Spleen (tissue), 7 donors: ENCODE data around the gene ATG16L1.

ENCODE experiments used
- POLR2A ChIP-seq, 3 donors: fragments of 450-650 bp; IDR thresholded peaks; one replicate each; pipeline ENCODE4 v1.5.1; 2017; ENCODE audit warnings: antibody characterized with exemption in 3 of 3, mild to moderate bottlenecking in 1 of 3
- POLR2AphosphoS5 ChIP-seq, 3 donors: sonication (generic); formaldehyde crosslinking; IDR thresholded peaks; one replicate each; pipeline ENCODE4 v1.5.1; 2017; ENCODE audit warnings: antibody characterized with exemption in 3 of 3
- TF ChIP-seq, protein P1 (sequence below), 11 experiments: fragments of 200-600 bp in 7 of 11; fragments of 450-650 bp in 4 of 11; sonication (generic) in 4 of 11; IDR thresholded peaks in 8 of 11; conservative IDR thresholded peaks in 3 of 11; 1 replicate in 7 of 11; 2 replicates in 4 of 11; pipeline versions ENCODE4 v1.4.0 to v1.8.0; 2016 to 2021; ENCODE audit warnings: antibody characterized with exemption in 11 of 11, inconsistent platforms in 4 of 11, mild to moderate bottlenecking in 1 of 11
- donor health status: DM: no; HTN: no; CAD: no; lungs with moderate emphysema.
- donor health status: DM: no; HTN: no; CAD: no.
- donor health status: DM: no; HTN: no; CAD: no.

DNA sequence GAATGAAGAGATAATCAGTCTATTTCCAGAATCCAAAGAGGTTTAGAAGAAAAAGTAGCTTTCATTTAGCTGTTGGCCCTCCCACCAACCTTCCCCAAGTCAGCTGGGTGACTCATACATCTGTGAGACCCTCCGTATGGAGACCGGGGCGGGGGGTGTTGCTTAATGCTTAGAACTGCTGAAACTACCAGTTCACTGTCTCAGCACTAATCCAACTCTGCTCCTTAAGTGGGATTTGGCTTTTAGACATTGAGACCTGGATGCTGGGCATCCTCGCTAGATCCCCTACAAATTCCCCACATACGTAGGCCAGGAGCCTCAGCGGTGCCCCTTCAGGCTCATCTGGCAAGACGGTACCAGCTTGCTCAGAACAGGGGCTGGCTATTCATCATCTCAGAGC is 56.1 kb downstream of the ATG16L1 start, which contains the start of gene SAG:
- TF ChIP-seq, protein P1, sequence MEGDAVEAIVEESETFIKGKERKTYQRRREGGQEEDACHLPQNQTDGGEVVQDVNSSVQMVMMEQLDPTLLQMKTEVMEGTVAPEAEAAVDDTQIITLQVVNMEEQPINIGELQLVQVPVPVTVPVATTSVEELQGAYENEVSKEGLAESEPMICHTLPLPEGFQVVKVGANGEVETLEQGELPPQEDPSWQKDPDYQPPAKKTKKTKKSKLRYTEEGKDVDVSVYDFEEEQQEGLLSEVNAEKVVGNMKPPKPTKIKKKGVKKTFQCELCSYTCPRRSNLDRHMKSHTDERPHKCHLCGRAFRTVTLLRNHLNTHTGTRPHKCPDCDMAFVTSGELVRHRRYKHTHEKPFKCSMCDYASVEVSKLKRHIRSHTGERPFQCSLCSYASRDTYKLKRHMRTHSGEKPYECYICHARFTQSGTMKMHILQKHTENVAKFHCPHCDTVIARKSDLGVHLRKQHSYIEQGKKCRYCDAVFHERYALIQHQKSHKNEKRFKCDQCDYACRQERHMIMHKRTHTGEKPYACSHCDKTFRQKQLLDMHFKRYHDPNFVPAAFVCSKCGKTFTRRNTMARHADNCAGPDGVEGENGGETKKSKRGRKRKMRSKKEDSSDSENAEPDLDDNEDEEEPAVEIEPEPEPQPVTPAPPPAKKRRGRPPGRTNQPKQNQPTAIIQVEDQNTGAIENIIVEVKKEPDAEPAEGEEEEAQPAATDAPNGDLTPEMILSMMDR (IDR thresholded peaks at IDR 0.05 in 8 of 11, conservative IDR thresholded peaks at IDR 0.05 in 3 of 11): no peak
- TF ChIP-seq POLR2AphosphoS5 (IDR thresholded peaks at IDR 0.05) (no peak), POLR2A (IDR thresholded peaks at IDR 0.05) (no peak)
